Activated naive CD8-positive, alpha-beta T cell (primary cell): ENCODE measurements around the gene DNPH1.

Experiments used
- H3K27ac Mint-ChIP-seq: one replicate; pipeline ENCODE4 v1.8.0; 2021; ENCODE audit warnings: mixed read lengths
- H3K27me3 Mint-ChIP-seq: one replicate; pipeline ENCODE4 v1.8.0; 2021; ENCODE audit warnings: mixed read lengths
- H3K36me3 Mint-ChIP-seq: one replicate; pipeline ENCODE4 v1.8.0; 2021; ENCODE audit warnings: mixed read lengths
- H3K4me1 Mint-ChIP-seq: one replicate; pipeline ENCODE4 v1.8.0; 2021; ENCODE audit warnings: low read depth, mixed read lengths
- H3K4me3 Mint-ChIP-seq: one replicate; pipeline ENCODE4 v1.8.0; 2021; ENCODE audit warnings: mild to moderate bottlenecking, mixed read lengths
- H3K9me3 Mint-ChIP-seq: one replicate; pipeline ENCODE4 v1.8.0; 2021; ENCODE audit warnings: low read depth, mixed read lengths

Gene DNPH1

GRCh38 chr6:43216200-43216599, 13.1 kb downstream of the DNPH1 start:
- Mint-ChIP-seq H3K4me3 (no peak overlapping the region), H3K9me3 (no peaks in the 10 kb centered on the region), H3K27ac (peak overlapping the region; percentile 46), H3K4me1 (peaks cover 4% of the 10 kb centered on the region), H3K27me3 (no peaks in the 10 kb centered on the region), H3K36me3 (peaks cover 7% of the 10 kb centered on the region)

GRCh38 chr6:43215066-43215465, 14.2 kb downstream of the DNPH1 start:
- no peaks in the 10 kb centered on the region for H3K9me3 Mint-ChIP-seq
- H3K27ac Mint-ChIP-seq, result no peak overlapping the region
- no peak overlapping the region for H3K4me3 Mint-ChIP-seq
- no peaks in the 10 kb centered on the region for H3K27me3 Mint-ChIP-seq
- H3K36me3 Mint-ChIP-seq, result peaks cover 7% of the 10 kb centered on the region
- peaks cover 1% of the 10 kb centered on the region for H3K4me1 Mint-ChIP-seq

- Mint-ChIP-seq H3K4me3 (no peak overlapping the region), H3K9me3 (no peaks in the 10 kb centered on the region), H3K27me3 (no peaks in the 10 kb centered on the region), H3K4me1 (no peaks in the 10 kb centered on the region), H3K27ac (no peak overlapping the region), H3K36me3 (peaks cover 7% of the 10 kb centered on the region)
These were observed 15.8 kb downstream of the DNPH1 start for GRCh38 chr6:43213431-43213830.

- Mint-ChIP-seq H3K9me3 (no peaks in the 10 kb centered on the region), H3K36me3 (peaks cover 7% of the 10 kb centered on the region), H3K4me3 (no peak overlapping the region), H3K4me1 (no peaks in the 10 kb centered on the region), H3K27ac (no peak overlapping the region), H3K27me3 (no peaks in the 10 kb centered on the region)
These were observed 17.3 kb downstream of the DNPH1 start for GRCh38 chr6:43211955-43212354.

- H3K36me3 Mint-ChIP-seq, result peaks cover 2% of the 10 kb centered on the region
- no peaks in the 10 kb centered on the region for H3K4me1 Mint-ChIP-seq
- H3K9me3 Mint-ChIP-seq, result no peaks in the 10 kb centered on the region
- no peak overlapping the region for H3K27ac Mint-ChIP-seq
- no peak overlapping the region for H3K4me3 Mint-ChIP-seq
- H3K27me3 Mint-ChIP-seq, result no peaks in the 10 kb centered on the region
These were observed 22.0 kb downstream of the DNPH1 start for GRCh38 chr6:43207286-43207685.

GRCh38 chr6:43205849-43206248, 23.4 kb downstream of the DNPH1 start:
- H3K4me1 Mint-ChIP-seq, result no peaks in the 10 kb centered on the region
- H3K27me3 Mint-ChIP-seq, result no peaks in the 10 kb centered on the region
- H3K36me3 Mint-ChIP-seq, result peaks cover 2% of the 10 kb centered on the region
- peak overlapping the region; percentile 41 for H3K27ac Mint-ChIP-seq
- no peak overlapping the region for H3K4me3 Mint-ChIP-seq
- H3K9me3 Mint-ChIP-seq, result no peaks in the 10 kb centered on the region

- Mint-ChIP-seq H3K4me3 (no peak overlapping the region), H3K4me1 (no peaks in the 10 kb centered on the region), H3K36me3 (peaks cover 5% of the 10 kb centered on the region), H3K9me3 (no peaks in the 10 kb centered on the region), H3K27ac (no peak overlapping the region), H3K27me3 (no peaks in the 10 kb centered on the region)
These were observed 24.8 kb downstream of the DNPH1 start for GRCh38 chr6:43204271-43205105.

- Mint-ChIP-seq H3K36me3 (peaks cover 5% of the 10 kb centered on the region), H3K4me1 (no peaks in the 10 kb centered on the region), H3K27me3 (no peaks in the 10 kb centered on the region), H3K27ac (no peak overlapping the region), H3K9me3 (no peaks in the 10 kb centered on the region), H3K4me3 (no peak overlapping the region)
These were observed 25.6 kb downstream of the DNPH1 start for GRCh38 chr6:43203718-43204095.

- no peaks in the 10 kb centered on the region for H3K27me3 Mint-ChIP-seq
- no peaks in the 10 kb centered on the region for H3K4me1 Mint-ChIP-seq
- no peak overlapping the region for H3K27ac Mint-ChIP-seq
- peaks cover 5% of the 10 kb centered on the region for H3K36me3 Mint-ChIP-seq
- H3K9me3 Mint-ChIP-seq, result no peaks in the 10 kb centered on the region
- H3K4me3 Mint-ChIP-seq, result no peak overlapping the region
These were observed 26.1 kb downstream of the DNPH1 start for GRCh38 chr6:43203029-43203717.

- H3K27me3 Mint-ChIP-seq, result no peaks in the 10 kb centered on the region
- H3K36me3 Mint-ChIP-seq, result peaks cover 5% of the 10 kb centered on the region
- H3K4me3 Mint-ChIP-seq, result no peak overlapping the region
- no peaks in the 10 kb centered on the region for H3K4me1 Mint-ChIP-seq
- no peaks in the 10 kb centered on the region for H3K9me3 Mint-ChIP-seq
- H3K27ac Mint-ChIP-seq, result no peak overlapping the region
These were observed 26.8 kb downstream of the DNPH1 start for GRCh38 chr6:43202451-43202850.

GRCh38 chr6:43200541-43200940, 28.7 kb downstream of the DNPH1 start:
- H3K9me3 Mint-ChIP-seq, result no peaks in the 10 kb centered on the region
- H3K27ac Mint-ChIP-seq, result peak overlapping the region; percentile 58
- no peaks in the 10 kb centered on the region for H3K4me1 Mint-ChIP-seq
- peaks cover 11% of the 10 kb centered on the region for H3K36me3 Mint-ChIP-seq
- no peaks in the 10 kb centered on the region for H3K27me3 Mint-ChIP-seq
- H3K4me3 Mint-ChIP-seq, result no peak overlapping the region

- H3K4me1 Mint-ChIP-seq, result no peaks in the 10 kb centered on the region
- no peaks in the 10 kb centered on the region for H3K27me3 Mint-ChIP-seq
- peak overlapping the region; percentile 29 for H3K27ac Mint-ChIP-seq
- H3K4me3 Mint-ChIP-seq, result no peak overlapping the region
- H3K9me3 Mint-ChIP-seq, result no peaks in the 10 kb centered on the region
- peaks cover 14% of the 10 kb centered on the region for H3K36me3 Mint-ChIP-seq
These were observed 29.4 kb downstream of the DNPH1 start for GRCh38 chr6:43199912-43200311.

GRCh38 chr6:43196337-43196736, 32.9 kb downstream of the DNPH1 start:
- Mint-ChIP-seq H3K4me3 (no peak overlapping the region), H3K27ac (no peak overlapping the region), H3K4me1 (peaks cover 3% of the 10 kb centered on the region), H3K9me3 (no peaks in the 10 kb centered on the region), H3K27me3 (no peaks in the 10 kb centered on the region), H3K36me3 (peaks cover 21% of the 10 kb centered on the region)

- Mint-ChIP-seq H3K4me1 (peaks cover 13% of the 10 kb centered on the region), H3K4me3 (no peak overlapping the region), H3K27ac (no peak overlapping the region), H3K36me3 (peaks cover 20% of the 10 kb centered on the region), H3K27me3 (no peaks in the 10 kb centered on the region), H3K9me3 (no peaks in the 10 kb centered on the region)
These were observed 35.4 kb downstream of the DNPH1 start for GRCh38 chr6:43193929-43194328.

- Mint-ChIP-seq H3K4me3 (no peak overlapping the region), H3K4me1 (peaks cover 14% of the 10 kb centered on the region), H3K9me3 (no peaks in the 10 kb centered on the region), H3K27me3 (no peaks in the 10 kb centered on the region), H3K36me3 (peaks cover 24% of the 10 kb centered on the region), H3K27ac (no peak overlapping the region)
These were observed 36.4 kb downstream of the DNPH1 start for GRCh38 chr6:43192911-43193310.
